GF-D8 (cell line): Measurements from ENCODE around the gene NRIP2.
A peak's percentile ranks its signal among the peaks of the same experiment; 100 is the strongest.
"Not testable (repeated sequence)": the region's sequence is repeated elsewhere in the genome, so short reads cannot be mapped to it uniquely, and the experiment has no call there.

Experiments
- DNase-seq: peaks from one replicate; lab custom pipeline; 2025; lab: John Stamatoyannopoulos, UW

The NRIP2 gene

GRCh38 chr12:2834581-2835491 is at the start of gene NRIP2:
Gene NRIP2 (minus strand): TSS chr12:2835035. CDS start chr12:2834983, 52 bp downstream.
- DNase-seq: no peak

GRCh38 chr12:2879853-2880252 is 45.0 kb upstream of the NRIP2 start:
- no peak for DNase-seq

GRCh38 chr12:2877953-2878732 is 43.3 kb upstream of the NRIP2 start:
- DNase-seq: peak; percentile 79

- DNase-seq: peak; percentile 45
Measured at GRCh38 chr12:2877047-2877952, 42.5 kb upstream of the NRIP2 start, which contains the start of the genes FOXM1 and RHNO1. Gene FOXM1 (minus strand): TSS chr12:2877174. CDS start chr12:2874478, 2,696 bp downstream. Gene RHNO1 (plus strand): TSS chr12:2877223. CDS start chr12:2885367, 8,144 bp downstream.

GRCh38 chr12:2876431-2877046 is 41.7 kb upstream of the NRIP2 start:
- DNase-seq: no peak

- DNase-seq: not testable (repeated sequence)
Measured at GRCh38 chr12:2868986-2869632, 34.3 kb upstream of the NRIP2 start.

- DNase-seq: no peak
Measured at GRCh38 chr12:2864198-2864597, 29.4 kb upstream of the NRIP2 start.

- DNase-seq: not testable (repeated sequence)
Measured at GRCh38 chr12:2863402-2863801, 28.6 kb upstream of the NRIP2 start.

GRCh38 chr12:2862876-2863275 is 28.0 kb upstream of the NRIP2 start:
- DNase-seq: no peak

GRCh38 chr12:2860170-2860569 is 25.3 kb upstream of the NRIP2 start:
- DNase-seq: no peak

- no peak for DNase-seq
Measured at GRCh38 chr12:2858944-2859421, 24.1 kb upstream of the NRIP2 start.

- DNase-seq: no peak
Measured at GRCh38 chr12:2858334-2858733, 23.5 kb upstream of the NRIP2 start.

- DNase-seq: no peak
Measured at GRCh38 chr12:2857576-2857975, 22.7 kb upstream of the NRIP2 start.

GRCh38 chr12:2857021-2857431 is 22.2 kb upstream of the NRIP2 start, which contains the start of gene TEX52:
Gene TEX52 (minus strand): TSS chr12:2857039. CDS start chr12:2857026, 13 bp downstream.
- DNase-seq: no peak

GRCh38 chr12:2856051-2856450 is 21.2 kb upstream of the NRIP2 start:
- DNase-seq: no peak

GRCh38 chr12:2855546-2855945 is 20.7 kb upstream of the NRIP2 start:
- no peak for DNase-seq

- no peak for DNase-seq
Measured at GRCh38 chr12:2854669-2855453, 20.0 kb upstream of the NRIP2 start.

GRCh38 chr12:2853626-2854025 is 18.8 kb upstream of the NRIP2 start:
- DNase-seq: no peak

- DNase-seq: no peak
Measured at GRCh38 chr12:2851931-2852330, 17.1 kb upstream of the NRIP2 start.

- no peak for DNase-seq
Measured at GRCh38 chr12:2845280-2845679, 10.4 kb upstream of the NRIP2 start.
